Measurements from ENCODE around the gene AGA.

Gene AGA

DNA sequence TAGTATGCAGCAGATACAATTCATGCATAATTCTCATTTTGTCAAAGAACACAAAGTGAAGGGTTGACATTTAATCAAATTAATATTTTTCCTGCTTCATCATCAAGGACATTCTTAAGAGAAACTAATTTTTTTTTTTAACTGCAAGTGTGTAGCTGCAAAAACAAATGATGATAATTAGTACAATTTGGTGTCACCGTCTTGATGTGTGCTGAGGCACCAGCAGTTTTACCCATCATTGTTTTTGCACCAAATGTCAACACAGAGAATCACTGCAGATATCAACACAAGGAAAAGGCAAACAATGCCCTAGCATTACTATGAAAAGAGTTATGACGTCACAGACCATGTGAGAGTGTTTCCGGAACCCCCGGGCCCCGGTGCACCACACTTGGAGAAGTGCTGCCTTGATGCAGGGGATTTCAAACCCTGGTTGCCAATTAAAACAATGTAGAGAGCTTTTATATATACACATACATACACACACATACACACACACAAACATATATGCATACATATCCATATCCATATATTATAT is 55.9 kb downstream of the AGA start:
- no peak for DNase-seq (ENCODE audit: low spot score)

DNA sequence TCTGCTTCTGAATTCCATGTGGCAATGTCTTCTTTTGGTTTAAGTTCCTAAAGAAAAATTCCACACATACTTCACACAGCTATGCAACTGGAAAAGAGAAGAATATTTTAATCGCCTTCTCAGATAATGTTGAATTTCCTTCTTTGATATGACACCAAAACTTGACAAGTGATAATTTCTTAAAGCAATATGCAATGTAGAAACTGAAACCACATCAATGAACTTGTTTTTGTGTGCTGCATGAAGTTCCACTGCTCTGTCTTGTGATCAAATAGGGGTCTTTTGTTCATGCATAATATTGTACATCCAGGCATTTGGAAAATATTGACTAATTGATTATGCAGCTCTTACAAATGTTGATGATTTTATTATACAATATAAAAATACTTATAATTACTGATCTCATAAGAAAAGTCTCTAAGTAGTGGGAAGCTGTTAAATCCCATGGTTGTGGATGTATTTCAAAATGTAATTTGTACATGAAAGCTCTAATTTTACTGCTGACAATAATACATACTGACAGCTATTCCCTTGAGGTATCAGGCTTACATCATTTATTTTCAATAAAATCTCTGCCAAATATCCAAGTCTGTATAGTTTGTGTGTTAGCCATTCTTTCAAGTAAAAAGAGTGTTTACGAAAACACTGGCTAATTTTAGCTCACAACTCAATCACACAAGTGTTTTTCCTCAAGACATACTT is 56.5 kb downstream of the AGA start:
- DNase-seq (ENCODE audit: low spot score), result no peak

DNA sequence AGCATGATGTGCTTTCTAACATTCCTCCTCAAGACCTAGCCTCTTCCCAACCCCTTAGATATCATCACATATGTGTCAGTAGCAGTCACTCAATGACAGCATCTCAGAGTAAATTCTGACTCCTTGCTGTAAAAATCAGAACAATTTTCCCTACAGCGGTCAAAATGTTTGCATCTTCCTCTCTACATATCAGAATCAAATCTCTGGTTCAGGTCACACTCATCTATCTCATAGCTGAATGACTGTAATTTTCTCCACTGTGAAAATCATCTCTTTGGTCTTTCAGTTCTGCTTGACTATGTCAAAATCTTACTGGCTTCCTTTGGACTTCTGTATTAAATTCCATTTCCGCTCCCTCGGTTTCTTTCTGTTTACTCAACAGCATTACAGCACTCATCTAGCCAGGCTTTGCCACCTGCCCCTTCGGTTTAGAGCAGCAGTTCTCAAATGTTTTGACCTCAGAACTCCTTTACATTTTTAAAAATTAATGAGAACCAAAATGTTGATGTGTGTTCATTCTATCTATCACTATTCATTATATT is 57.3 kb downstream of the AGA start:
- DNase-seq (ENCODE audit: low spot score), result no peak

DNA sequence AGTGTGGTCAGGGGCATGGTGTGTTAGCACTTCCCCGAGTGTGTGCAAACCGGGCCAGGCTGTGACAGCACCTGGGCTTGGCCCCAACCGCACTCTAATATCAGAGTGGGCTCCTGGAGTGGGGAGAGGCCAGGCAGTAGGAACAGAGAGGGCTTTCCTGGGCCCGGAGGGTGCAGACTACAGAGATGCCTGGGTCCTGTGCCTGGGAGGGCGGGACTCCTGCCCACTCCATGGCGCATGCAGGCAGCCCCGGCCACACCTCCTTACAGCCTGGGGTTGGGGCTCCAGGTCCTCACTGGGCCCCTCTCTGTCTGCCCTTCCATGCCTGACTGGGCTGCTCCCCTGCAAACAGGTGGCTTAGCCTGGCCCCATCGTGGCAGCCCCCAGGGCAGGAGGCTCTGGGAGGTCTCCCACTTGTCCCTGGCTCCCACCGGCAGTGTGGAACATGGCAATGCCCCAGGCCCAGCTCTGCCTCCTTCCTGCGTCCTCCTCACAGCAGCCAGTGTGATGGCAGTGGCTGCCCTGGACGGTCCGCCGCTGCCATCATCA is 60.4 kb downstream of the AGA start:
- DNase-seq (ENCODE audit: low spot score), result no peak
